Mononuclear cell (primary cell): Measurements from ENCODE around the gene MTAP. TPM values are rescaled to one million over a fixed set of nuclear protein-coding genes. Genes with fewer than 3 reads are reported as not detected.

ENCODE experiments used
- H3K27me3 ChIP-seq: 2 replicates; pipeline ENCODE4 v1.6.0; 2011; ENCODE audit warnings: low read length, control low read depth; ENCODE audit not compliant: insufficient read depth
- H3K4me1 ChIP-seq: 2 replicates; pipeline ENCODE4 v1.5.1; 2011; ENCODE audit warnings: mild to moderate bottlenecking, low read length, control low read depth; ENCODE audit not compliant: insufficient read depth
- H3K4me3 ChIP-seq: 2 replicates; pipeline ENCODE4 v1.5.1; 2011; ENCODE audit warnings: mild to moderate bottlenecking, low read length, moderate library complexity
- H3K9me3 ChIP-seq: 2 replicates; pipeline ENCODE4 v1.5.1; 2011; ENCODE audit warnings: low read depth, mild to moderate bottlenecking, control low read depth, low read length
- total RNA-seq: library from RNA; depleted of rRNA; stranded (reverse); fragments of >200 nt; gene quantifications from one replicate; pipeline ENCODE4 v1.2.3, GENCODE V29; 2012

The MTAP gene
- total RNA-seq, 1 donor, result 11.9 TPM

DNA sequence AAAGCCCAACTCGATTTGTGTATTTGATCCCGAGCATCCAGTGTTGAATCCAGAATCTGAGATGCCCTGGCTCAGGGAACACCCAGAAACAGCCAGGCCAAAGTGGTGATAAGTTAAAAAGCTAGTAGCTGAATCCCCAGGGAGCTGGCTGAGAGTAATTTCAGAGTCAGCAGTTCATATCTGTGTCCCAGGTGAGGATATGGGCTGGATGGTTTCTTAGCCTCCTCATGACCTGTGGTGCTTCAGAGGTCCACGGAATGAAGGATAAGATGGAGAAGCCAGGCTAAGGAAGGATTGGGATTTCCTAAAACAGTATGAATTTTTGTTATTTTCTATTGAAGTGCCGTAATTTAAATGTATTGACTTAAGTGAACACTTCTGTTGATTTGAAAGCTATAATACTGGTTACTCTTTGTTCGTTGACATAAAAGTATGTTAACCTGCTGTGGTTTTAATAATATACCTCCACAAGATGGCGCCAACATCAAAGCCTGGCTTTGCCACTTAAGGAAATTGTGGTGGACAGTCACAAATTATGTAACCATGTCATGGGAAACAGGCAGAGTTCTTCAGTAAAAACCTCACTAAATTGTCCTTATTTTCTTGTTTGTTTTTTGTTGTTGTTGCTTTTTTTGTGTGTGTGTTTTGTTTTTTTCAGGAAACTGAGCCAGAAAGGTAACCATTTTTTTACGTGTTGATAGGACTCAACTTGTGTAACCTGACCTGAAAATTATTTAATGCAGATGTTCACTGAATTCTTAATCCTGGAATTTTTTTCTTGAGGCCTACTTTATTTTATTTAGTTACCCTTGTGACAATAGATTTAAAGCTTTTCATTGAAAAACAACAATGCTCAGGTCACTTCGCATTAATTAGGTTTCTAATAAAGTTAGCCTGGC, 11.4 kb downstream of the MTAP start:
- H3K27me3 ChIP-seq, result no peaks in the 10 kb centered on the region
- peaks cover 21% of the 10 kb centered on the region for H3K4me1 ChIP-seq
- no peaks in the 10 kb centered on the region for H3K9me3 ChIP-seq
- H3K4me3 ChIP-seq, result no peak overlapping the region

DNA sequence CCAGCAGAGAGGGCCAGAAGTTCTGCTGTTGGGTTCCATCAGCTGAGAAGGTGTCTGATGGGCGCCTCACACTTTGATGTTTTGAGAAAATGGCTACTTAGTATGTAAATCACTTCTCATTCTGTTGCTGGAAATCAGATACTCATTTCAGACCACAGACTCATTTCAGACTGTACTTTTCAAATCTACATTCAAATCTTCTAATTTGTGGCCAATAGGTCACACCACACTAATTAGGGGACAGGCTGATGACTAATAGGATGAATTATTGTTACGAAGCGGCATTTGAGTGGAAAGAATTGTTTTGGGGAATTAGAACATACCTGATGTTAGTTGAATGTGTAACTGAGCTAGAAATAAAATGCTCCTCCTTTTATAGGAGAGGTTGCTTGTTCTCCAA, 13.2 kb downstream of the MTAP start:
- Histone ChIP-seq H3K4me1 (peaks cover 21% of the 10 kb centered on the region), H3K4me3 (no peak overlapping the region), H3K9me3 (no peaks in the 10 kb centered on the region), H3K27me3 (no peaks in the 10 kb centered on the region)

DNA sequence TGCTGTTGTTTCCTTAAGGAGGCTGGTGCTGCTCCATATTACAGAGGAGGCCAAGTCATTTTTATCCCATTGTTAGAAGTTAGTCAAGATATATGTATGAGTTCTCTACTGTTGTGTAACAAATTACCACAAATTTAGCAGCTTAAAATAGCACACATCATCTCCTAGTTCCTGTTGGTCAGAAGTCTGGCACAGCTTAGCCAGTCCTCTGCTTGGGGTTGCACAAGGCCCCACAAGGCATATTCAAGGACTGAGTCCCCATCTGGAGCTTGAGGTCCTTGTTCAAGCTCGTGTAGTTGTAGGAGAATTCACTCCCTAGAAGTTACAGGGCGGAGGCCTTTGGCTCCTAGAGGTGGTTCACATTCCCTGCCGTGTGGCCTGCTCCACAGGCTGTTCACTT, 14.7 kb downstream of the MTAP start:
- Histone ChIP-seq H3K4me1 (peaks cover 21% of the 10 kb centered on the region), H3K4me3 (no peak overlapping the region), H3K27me3 (no peaks in the 10 kb centered on the region), H3K9me3 (no peaks in the 10 kb centered on the region)

DNA sequence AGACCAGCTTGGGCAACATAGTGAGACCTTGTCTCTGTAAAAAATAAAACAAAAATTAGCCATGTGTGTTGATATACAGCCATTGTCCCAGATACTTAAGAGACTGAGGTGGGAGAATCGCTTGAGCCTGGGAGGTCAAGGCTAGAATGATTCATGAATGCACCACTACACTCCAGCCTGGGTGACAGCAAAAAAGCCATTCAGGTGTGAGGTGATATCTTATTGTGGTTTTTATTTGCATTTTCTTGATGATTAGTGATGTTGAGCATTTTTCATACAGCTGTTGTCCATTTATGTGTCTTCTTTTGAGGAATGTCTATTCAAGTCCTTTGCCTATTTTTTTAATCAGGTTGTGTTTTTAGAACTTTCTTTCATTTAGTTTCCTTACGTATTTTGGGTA, 23.2 kb downstream of the MTAP start:
- Histone ChIP-seq H3K9me3 (no peaks in the 10 kb centered on the region), H3K4me1 (no peaks in the 10 kb centered on the region), H3K4me3 (no peak overlapping the region), H3K27me3 (no peaks in the 10 kb centered on the region)

DNA sequence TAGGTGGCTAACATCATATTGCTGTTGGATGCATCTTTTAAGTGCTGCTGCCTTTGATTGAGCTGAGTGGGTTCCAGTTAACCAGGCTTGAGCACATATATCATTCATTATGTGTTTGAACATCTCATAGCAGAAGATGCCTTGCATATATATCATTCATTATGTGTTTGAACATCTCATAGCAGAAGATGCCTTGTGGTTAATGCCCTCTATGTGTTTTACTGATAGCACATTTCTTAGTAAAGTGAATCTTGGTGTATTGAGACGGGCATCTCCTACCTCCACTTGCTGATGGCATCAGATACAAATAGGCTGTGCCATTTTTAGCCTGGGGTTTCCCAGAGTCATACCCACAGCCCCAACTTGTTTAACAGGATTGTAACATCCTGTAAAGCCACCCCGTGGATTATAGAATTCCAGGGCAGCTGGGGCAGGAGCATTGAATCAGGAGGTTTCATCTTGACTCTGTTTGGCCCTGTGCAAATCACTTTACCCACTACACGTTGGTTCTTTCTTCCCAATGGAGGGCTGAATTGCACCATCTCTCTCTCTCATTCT, 26.5 kb downstream of the MTAP start:
- Histone ChIP-seq H3K27me3 (no peaks in the 10 kb centered on the region), H3K4me3 (no peak overlapping the region), H3K9me3 (no peaks in the 10 kb centered on the region), H3K4me1 (peaks cover 27% of the 10 kb centered on the region)

DNA sequence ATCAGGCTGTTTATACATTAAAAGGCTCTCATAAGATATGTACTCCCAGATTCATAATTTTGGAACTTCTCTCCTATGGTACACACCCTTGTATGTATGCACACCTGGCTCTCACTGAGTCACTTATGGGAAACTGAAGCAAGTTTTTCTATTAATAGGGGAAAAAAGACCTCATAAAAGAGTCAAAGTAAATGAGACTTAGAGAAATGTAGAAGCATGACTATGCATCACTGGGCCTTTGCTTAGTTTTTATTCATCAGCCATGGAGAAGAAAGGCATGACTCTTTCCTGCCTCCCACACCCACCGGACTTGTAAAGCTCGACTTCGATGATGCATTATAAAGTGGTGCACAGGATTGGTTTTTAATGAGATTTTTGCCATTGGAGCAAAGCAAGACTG, 28.2 kb downstream of the MTAP start:
- no peaks in the 10 kb centered on the region for H3K9me3 ChIP-seq
- no peaks in the 10 kb centered on the region for H3K27me3 ChIP-seq
- peaks cover 34% of the 10 kb centered on the region for H3K4me1 ChIP-seq
- no peak overlapping the region for H3K4me3 ChIP-seq

DNA sequence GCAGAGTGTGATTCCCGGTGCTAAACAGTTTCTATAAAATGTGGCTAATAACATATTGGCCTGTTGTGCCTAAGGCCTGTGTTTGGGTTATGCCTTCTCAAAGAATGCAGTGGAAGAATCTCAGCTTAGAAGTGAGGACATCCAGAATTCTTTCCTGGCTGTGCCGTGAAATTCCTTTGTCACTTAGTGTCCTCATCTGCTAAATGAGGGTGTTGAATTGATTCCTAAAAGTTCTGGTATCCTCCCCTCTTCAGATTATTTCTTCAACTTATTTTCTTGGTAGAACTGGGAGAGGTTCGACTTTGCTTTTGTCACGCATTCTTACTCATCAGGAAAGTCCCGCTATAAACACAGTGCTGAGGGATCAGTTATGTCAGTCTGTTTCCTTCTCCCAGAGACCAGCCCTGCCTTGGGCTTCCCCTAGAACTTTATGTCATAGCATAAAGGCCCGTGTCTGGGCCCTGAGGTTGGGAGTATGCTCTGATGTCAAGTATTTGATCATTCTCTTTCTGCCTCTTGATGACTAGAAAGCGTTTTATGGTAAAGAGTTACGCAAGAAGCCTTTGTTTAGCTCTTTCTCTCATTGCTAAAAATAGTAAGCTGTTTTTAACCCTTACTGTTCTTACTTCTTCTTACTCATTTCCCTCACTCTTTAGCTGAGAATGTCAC, 29.5 kb downstream of the MTAP start:
- Histone ChIP-seq H3K4me1 (peaks cover 34% of the 10 kb centered on the region), H3K4me3 (no peak overlapping the region), H3K27me3 (no peaks in the 10 kb centered on the region), H3K9me3 (no peaks in the 10 kb centered on the region)

DNA sequence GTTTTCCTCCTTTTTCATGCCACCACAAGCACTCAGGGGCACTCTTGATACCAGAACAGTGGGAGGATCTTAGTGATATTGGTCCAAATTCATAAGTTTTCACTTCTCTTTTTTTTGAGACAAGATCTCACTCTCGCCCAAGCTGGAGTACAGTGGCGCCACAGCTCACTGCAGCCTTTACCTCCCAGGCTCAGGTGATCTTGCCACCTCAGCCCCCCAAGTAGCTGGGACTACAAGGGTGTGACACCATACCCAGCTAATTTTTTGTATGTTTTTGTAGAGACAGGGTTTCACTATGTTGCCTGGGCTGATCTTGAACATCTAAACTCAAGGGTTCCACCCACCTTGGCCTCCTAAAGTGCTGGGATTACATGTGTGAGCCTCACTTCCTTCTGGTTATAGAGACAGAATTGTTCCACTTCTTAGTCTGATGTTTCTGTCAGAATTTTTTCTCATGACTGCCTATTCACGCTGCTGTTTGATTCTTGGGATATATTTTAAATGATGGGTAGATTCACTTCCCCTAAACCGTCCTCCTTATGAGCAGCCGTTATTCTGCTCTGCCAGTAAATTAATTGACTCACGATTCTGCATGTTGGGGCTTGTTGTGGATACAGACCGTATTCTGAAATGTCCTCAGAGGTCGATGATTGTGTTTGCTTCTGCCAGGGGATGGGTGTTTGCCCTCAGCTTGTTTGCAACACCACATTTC, 30.8 kb downstream of the MTAP start:
- H3K9me3 ChIP-seq, result no peaks in the 10 kb centered on the region
- H3K4me1 ChIP-seq, result peaks cover 34% of the 10 kb centered on the region
- H3K4me3 ChIP-seq, result no peak overlapping the region
- no peaks in the 10 kb centered on the region for H3K27me3 ChIP-seq

DNA sequence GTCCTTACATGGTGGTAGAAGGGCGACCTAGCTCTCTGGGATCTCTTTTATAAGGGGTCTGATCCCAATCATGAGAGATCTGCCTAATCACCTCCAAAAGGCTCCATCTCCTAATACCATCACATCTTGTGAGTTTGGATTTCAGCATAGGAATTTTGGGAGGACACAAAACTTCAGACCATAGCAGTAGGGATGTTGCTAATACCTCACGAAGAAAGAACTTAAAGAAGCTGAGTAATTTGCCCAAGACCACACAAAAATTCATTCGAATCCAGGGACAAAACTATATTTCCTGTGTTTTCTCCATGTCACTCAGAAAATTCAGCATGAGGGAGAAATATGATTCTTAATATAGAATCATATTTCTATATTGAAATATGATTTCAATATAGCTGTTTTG, 32.7 kb downstream of the MTAP start:
- no peak overlapping the region for H3K4me3 ChIP-seq
- no peaks in the 10 kb centered on the region for H3K9me3 ChIP-seq
- peaks cover 34% of the 10 kb centered on the region for H3K4me1 ChIP-seq
- no peaks in the 10 kb centered on the region for H3K27me3 ChIP-seq

DNA sequence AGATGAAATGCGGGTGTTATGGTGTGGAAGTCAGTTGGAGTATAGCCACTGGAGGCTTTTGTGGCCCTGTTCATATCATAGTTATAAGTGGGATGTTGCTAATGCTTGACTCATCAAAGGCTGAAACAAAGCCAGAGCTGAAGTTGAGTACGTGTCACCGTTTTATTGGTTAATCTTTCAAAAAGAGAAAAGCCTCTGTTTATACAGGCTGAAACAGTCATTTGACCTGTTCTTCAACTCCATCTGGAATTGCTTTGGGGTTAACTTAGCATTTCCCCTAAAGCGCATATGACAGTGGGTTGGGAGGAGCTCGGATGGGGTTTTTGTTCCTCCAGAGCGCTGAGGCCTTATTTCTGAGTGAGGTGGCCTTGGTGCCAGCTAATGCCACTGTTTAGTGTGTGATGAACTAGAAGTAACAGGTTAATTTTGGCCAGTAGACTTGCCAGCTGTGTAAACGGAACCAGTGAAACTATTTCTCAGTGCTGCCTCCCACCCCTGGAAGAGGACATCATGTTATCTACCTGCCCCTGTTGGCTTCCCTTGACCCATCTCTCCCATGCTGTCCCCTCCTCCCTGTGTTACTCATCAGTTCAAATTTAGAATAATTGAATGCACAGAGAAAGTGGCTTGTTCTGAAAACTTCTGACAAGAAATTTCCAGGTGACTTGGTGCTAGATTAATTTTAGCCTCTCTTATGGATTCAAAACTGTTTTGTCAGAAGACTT, 34.2 kb downstream of the MTAP start:
- Histone ChIP-seq H3K4me3 (no peak overlapping the region), H3K9me3 (no peaks in the 10 kb centered on the region), H3K4me1 (peaks cover 30% of the 10 kb centered on the region), H3K27me3 (no peaks in the 10 kb centered on the region)

DNA sequence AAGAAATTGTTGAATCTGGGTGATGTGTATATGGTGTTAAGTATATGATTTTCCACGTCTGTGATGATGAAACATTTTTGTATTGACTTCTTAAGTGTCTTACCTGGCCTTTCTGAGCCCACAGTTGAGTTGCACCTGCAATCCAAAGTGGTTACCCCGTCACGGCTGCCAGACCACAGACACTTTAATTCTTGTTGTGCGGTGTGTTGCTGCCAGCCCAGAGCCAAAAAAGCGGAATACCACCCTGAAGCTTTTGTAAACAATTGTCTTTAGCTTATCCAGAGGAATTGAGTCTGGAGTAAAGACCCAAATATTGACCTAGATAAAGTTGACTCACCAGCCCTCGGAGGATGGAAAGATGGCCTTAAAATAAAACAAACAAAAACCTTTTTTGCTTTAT, 35.1 kb downstream of the MTAP start:
- H3K27me3 ChIP-seq, result no peaks in the 10 kb centered on the region
- H3K4me3 ChIP-seq, result no peak overlapping the region
- H3K9me3 ChIP-seq, result no peaks in the 10 kb centered on the region
- H3K4me1 ChIP-seq, result peaks cover 21% of the 10 kb centered on the region

DNA sequence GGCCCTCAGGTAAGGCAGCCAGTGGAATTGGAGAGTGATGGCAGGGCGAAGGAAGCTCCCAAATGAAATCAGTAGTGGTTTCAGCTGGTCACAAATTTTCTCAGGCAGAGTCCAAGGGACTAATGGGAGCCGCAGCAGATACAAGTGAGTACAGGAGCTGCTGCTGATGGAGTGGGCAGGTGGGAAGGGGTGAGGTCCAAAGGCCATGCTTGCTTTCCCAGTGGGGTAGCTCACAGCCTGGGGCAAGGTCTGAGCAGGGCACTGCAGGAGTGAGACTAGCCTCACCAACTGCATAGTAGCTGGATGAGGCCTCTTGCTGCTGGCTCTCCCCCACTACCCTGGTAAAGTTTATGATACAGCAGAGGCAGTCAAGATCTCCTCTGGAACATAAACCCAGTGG, 38.2 kb downstream of the MTAP start:
- no peak overlapping the region for H3K4me3 ChIP-seq
- no peaks in the 10 kb centered on the region for H3K4me1 ChIP-seq
- no peaks in the 10 kb centered on the region for H3K27me3 ChIP-seq
- H3K9me3 ChIP-seq, result no peaks in the 10 kb centered on the region

DNA sequence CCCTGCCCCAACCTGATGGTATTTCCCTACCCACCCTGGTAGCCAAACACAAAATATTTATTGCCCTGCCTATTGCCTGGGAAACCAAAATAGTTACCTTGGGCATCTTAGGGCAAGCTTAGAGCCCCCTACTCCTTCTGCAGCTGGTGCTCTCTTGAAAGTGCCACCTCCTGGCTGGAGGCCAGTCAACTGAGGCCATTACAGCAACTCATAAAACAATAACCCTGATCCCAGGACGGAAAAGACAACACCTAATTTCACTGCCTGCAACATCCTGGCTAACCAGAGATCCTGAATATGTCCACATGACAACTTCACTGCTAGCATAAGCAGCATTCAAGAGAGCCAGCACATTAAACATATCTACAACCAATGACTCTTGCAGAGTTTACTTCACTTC, 38.7 kb downstream of the MTAP start:
- no peak overlapping the region for H3K4me3 ChIP-seq
- no peaks in the 10 kb centered on the region for H3K4me1 ChIP-seq
- no peaks in the 10 kb centered on the region for H3K27me3 ChIP-seq
- H3K9me3 ChIP-seq, result no peaks in the 10 kb centered on the region

DNA sequence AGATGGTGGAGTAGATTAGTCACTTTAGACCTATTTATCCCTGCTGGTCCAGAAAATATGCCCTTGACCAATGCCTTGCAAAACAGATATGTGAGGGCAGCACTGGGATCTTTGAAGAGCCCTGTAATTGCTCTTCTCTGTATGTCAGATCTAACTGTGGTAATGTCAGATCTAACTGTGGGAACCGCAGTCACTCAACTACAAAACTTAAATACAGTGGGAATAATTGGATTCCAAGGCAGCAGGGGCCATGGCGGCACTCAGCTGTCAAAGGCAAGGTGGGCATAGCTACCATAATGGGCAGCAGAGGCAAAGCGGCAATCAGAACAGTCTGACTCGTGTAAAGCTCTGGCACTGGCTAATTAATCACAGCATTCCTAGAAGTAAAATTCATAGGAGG, 46.2 kb downstream of the MTAP start:
- H3K9me3 ChIP-seq, result no peaks in the 10 kb centered on the region
- no peak overlapping the region for H3K4me3 ChIP-seq
- no peaks in the 10 kb centered on the region for H3K27me3 ChIP-seq

More for the DNA sequence above, 46.2 kb downstream of the MTAP start:
- no peaks in the 10 kb centered on the region for H3K4me1 ChIP-seq
